SK-N-SH treated with all-trans-retinoic acid at 6 μM for 48 hours (cell line): ENCODE data around the gene MACC1.

Experiments used
- ATAC-seq: fragments of 200-7000 bp; cut with Tn5 transposase; 3 replicates; pipeline ENCODE4 v1.9.1; 2020; ENCODE audit warnings: mild to moderate bottlenecking, moderate library complexity
- ARNTL ChIP-seq: fragments of 450-650 bp; formaldehyde crosslinking; IDR thresholded peaks from 2 replicates; pipeline ENCODE4 v1.5.0; 2020; ENCODE audit warnings: low read depth, mild to moderate bottlenecking, moderate library complexity, borderline replicate concordance
- BACH2 ChIP-seq: fragments of 250-450 bp; sonication (Bioruptor Pico); IDR thresholded peaks from 2 replicates; pipeline ENCODE4 v1.9.0; 2021; ENCODE audit warnings: mild to moderate bottlenecking, borderline replicate concordance
- CSDC2 ChIP-seq: fragments of 250-450 bp; sonication (Bioruptor Pico); IDR thresholded peaks from 2 replicates; pipeline ENCODE4 v1.5.0; 2020; ENCODE audit warnings: mild to moderate bottlenecking, moderate library complexity
- ESRRG ChIP-seq: fragments of 250-450 bp; sonication (Bioruptor Pico); IDR thresholded peaks from 2 replicates; pipeline ENCODE4 v1.6.1; 2021; ENCODE audit warnings: mild to moderate bottlenecking
- ISL1 ChIP-seq: fragments of 250-450 bp; sonication (Bioruptor Pico); IDR thresholded peaks from 2 replicates; pipeline ENCODE4 v2.1.2; 2022; ENCODE audit warnings: mild to moderate bottlenecking, moderate library complexity
- OSR1 ChIP-seq: fragments of 250-450 bp; sonication (Bioruptor Pico); IDR thresholded peaks from 2 replicates; pipeline ENCODE4 v1.8.0; 2022; ENCODE audit warnings: moderate library complexity, mild to moderate bottlenecking, inconsistent platforms
- PPARA ChIP-seq: fragments of 250-450 bp; sonication (Bioruptor Pico); IDR thresholded peaks from 2 replicates; pipeline ENCODE4 v1.5.0; 2020; ENCODE audit warnings: mild to moderate bottlenecking, borderline replicate concordance
- RARB ChIP-seq: fragments of 250-450 bp; sonication (Bioruptor Pico); IDR thresholded peaks from 2 replicates; pipeline ENCODE4 v1.8.0; 2021; ENCODE audit warnings: mild to moderate bottlenecking, moderate library complexity
- SNAI2 ChIP-seq: fragments of 250-450 bp; sonication (Bioruptor Pico); IDR thresholded peaks from 2 replicates; pipeline ENCODE4 v1.5.0; 2020; ENCODE audit warnings: mild to moderate bottlenecking, moderate library complexity
- TCF4 ChIP-seq: fragments of 250-450 bp; sonication (Bioruptor Pico); IDR thresholded peaks from 2 replicates; pipeline ENCODE4 v1.8.0; 2021; ENCODE audit warnings: mild to moderate bottlenecking, moderate library complexity, borderline replicate concordance
- TOX ChIP-seq: fragments of 250-450 bp; sonication (Bioruptor Pico); IDR thresholded peaks from 2 replicates; pipeline ENCODE4 v1.8.0; 2021; ENCODE audit warnings: mild to moderate bottlenecking, moderate library complexity, borderline replicate concordance
- ZC3H10 ChIP-seq: fragments of 250-450 bp; sonication (Bioruptor Pico); IDR thresholded peaks from 2 replicates; pipeline ENCODE4 v1.5.1; 2021; ENCODE audit warnings: mild to moderate bottlenecking, moderate library complexity
- ZFP30 ChIP-seq: fragments of 450-650 bp; formaldehyde crosslinking; IDR thresholded peaks from 2 replicates; pipeline ENCODE4 v1.5.0; 2022; ENCODE audit warnings: mild to moderate bottlenecking, moderate library complexity
- ZNF565 ChIP-seq: fragments of 450-650 bp; formaldehyde crosslinking; conservative IDR thresholded peaks from 2 replicates; pipeline ENCODE4 v1.5.0; 2020; ENCODE audit warnings: low read depth, mild to moderate bottlenecking, moderate library complexity
- ZNF70 ChIP-seq: fragments of 450-650 bp; formaldehyde crosslinking; IDR thresholded peaks from 2 replicates; pipeline ENCODE4 v1.5.0; 2020; ENCODE audit warnings: mild to moderate bottlenecking, moderate library complexity
- ZNF8 ChIP-seq: fragments of 450-650 bp; formaldehyde crosslinking; IDR thresholded peaks from 2 replicates; pipeline ENCODE4 v1.5.0; 2020; ENCODE audit warnings: mild to moderate bottlenecking, moderate library complexity
- TF ChIP-seq, protein P1 (sequence below): fragments of 250-450 bp; sonication (Bioruptor Pico); IDR thresholded peaks from 2 replicates; pipeline ENCODE4 v1.8.0; 2021; ENCODE audit warnings: low read depth, mild to moderate bottlenecking, moderate library complexity, borderline replicate concordance
- TF ChIP-seq, protein P2 (sequence below): fragments of 250-450 bp; sonication (Bioruptor Pico); IDR thresholded peaks from 2 replicates; pipeline ENCODE4 v1.5.1; 2020; ENCODE audit warnings: low read depth, mild to moderate bottlenecking, moderate library complexity
- TF ChIP-seq, protein P3 (sequence below): fragments of 250-450 bp; sonication (Bioruptor Pico); IDR thresholded peaks from 2 replicates; pipeline ENCODE4 v1.5.0; 2020; ENCODE audit warnings: mild to moderate bottlenecking, moderate library complexity
- TF ChIP-seq, protein P4 (sequence below): fragments of 250-450 bp; sonication (Bioruptor Pico); IDR thresholded peaks from 2 replicates; pipeline ENCODE4 v1.8.0; 2020; ENCODE audit warnings: mild to moderate bottlenecking, moderate library complexity, borderline replicate concordance

MACC1 gene

DNA sequence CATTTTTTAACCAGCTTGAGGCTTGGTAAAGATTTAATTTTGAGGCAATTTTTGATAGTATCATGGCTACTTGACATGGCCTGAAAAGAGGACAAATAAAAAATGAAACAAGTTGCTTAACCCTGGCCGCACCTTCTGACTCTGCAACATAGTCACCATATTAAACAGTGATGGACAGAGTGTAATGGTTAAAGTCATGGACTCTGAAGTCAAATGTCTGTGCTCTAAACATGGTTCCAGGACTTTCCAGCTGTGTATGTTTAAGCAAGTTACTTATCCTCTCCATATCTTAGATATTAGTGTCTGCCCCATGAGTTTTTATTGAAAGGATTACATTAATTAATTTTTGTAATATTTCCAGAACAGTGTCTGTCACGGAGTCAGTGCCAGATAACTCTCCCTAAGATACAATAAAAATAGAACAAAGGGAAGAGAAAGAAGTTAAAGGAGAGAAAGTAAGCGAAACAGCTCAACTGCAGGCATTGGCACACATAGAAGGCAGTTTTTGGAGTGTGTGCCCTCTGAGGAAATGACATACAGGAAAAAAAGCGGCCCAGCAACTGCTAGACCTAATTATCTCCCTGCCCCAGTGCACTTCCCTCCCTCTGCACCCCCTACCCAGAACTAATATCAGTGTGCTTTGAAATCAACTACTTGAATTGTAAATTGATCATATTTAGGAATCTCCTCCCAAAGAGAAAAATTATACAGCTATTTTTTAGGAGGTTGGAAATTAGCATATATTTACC lies 65.3 kb downstream of the MACC1 start:
- TF ChIP-seq ARNTL (CRISPR knock-in tag) (no peak), TCF4 (no peak), CSDC2 (CRISPR knock-in tag) (no peak), ZNF70 (CRISPR knock-in tag) (no peak), RARB (CRISPR knock-in tag) (no peak), ZNF565 (CRISPR knock-in tag) (no peak), OSR1 (CRISPR knock-in tag) (no peak), SNAI2 (CRISPR knock-in tag) (no peak), TOX (CRISPR knock-in tag) (no peak), PPARA (CRISPR knock-in tag) (no peak), BACH2 (CRISPR knock-in tag) (no peak), ISL1 (CRISPR knock-in tag) (no peak), ESRRG (CRISPR knock-in tag) (no peak), ZFP30 (CRISPR knock-in tag) (no peak), ZC3H10 (CRISPR knock-in tag) (no peak), ZNF8 (no peak)
- TF ChIP-seq, protein P1, sequence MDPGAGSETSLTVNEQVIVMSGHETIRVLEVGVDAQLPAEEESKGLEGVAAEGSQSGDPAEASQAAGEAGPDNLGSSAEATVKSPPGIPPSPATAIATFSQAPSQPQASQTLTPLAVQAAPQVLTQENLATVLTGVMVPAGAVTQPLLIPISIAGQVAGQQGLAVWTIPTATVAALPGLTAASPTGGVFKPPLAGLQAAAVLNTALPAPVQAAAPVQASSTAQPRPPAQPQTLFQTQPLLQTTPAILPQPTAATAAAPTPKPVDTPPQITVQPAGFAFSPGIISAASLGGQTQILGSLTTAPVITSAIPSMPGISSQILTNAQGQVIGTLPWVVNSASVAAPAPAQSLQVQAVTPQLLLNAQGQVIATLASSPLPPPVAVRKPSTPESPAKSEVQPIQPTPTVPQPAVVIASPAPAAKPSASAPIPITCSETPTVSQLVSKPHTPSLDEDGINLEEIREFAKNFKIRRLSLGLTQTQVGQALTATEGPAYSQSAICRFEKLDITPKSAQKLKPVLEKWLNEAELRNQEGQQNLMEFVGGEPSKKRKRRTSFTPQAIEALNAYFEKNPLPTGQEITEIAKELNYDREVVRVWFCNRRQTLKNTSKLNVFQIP (CRISPR knock-in tag): no peak
- TF ChIP-seq, protein P2, sequence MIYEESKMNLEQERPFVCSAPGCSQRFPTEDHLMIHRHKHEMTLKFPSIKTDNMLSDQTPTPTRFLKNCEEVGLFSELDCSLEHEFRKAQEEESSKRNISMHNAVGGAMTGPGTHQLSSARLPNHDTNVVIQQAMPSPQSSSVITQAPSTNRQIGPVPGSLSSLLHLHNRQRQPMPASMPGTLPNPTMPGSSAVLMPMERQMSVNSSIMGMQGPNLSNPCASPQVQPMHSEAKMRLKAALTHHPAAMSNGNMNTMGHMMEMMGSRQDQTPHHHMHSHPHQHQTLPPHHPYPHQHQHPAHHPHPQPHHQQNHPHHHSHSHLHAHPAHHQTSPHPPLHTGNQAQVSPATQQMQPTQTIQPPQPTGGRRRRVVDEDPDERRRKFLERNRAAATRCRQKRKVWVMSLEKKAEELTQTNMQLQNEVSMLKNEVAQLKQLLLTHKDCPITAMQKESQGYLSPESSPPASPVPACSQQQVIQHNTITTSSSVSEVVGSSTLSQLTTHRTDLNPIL (CRISPR knock-in tag): no peak
- TF ChIP-seq, protein P3, sequence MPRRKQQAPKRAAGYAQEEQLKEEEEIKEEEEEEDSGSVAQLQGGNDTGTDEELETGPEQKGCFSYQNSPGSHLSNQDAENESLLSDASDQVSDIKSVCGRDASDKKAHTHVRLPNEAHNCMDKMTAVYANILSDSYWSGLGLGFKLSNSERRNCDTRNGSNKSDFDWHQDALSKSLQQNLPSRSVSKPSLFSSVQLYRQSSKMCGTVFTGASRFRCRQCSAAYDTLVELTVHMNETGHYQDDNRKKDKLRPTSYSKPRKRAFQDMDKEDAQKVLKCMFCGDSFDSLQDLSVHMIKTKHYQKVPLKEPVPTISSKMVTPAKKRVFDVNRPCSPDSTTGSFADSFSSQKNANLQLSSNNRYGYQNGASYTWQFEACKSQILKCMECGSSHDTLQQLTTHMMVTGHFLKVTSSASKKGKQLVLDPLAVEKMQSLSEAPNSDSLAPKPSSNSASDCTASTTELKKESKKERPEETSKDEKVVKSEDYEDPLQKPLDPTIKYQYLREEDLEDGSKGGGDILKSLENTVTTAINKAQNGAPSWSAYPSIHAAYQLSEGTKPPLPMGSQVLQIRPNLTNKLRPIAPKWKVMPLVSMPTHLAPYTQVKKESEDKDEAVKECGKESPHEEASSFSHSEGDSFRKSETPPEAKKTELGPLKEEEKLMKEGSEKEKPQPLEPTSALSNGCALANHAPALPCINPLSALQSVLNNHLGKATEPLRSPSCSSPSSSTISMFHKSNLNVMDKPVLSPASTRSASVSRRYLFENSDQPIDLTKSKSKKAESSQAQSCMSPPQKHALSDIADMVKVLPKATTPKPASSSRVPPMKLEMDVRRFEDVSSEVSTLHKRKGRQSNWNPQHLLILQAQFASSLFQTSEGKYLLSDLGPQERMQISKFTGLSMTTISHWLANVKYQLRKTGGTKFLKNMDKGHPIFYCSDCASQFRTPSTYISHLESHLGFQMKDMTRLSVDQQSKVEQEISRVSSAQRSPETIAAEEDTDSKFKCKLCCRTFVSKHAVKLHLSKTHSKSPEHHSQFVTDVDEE: no peak
- TF ChIP-seq, protein P4, sequence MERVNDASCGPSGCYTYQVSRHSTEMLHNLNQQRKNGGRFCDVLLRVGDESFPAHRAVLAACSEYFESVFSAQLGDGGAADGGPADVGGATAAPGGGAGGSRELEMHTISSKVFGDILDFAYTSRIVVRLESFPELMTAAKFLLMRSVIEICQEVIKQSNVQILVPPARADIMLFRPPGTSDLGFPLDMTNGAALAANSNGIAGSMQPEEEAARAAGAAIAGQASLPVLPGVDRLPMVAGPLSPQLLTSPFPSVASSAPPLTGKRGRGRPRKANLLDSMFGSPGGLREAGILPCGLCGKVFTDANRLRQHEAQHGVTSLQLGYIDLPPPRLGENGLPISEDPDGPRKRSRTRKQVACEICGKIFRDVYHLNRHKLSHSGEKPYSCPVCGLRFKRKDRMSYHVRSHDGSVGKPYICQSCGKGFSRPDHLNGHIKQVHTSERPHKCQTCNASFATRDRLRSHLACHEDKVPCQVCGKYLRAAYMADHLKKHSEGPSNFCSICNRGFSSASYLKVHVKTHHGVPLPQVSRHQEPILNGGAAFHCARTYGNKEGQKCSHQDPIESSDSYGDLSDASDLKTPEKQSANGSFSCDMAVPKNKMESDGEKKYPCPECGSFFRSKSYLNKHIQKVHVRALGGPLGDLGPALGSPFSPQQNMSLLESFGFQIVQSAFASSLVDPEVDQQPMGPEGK (CRISPR knock-in tag): no peak
- TF ChIP-seq, all 23 proteins: peak for 0
- no peak for ATAC-seq

DNA sequence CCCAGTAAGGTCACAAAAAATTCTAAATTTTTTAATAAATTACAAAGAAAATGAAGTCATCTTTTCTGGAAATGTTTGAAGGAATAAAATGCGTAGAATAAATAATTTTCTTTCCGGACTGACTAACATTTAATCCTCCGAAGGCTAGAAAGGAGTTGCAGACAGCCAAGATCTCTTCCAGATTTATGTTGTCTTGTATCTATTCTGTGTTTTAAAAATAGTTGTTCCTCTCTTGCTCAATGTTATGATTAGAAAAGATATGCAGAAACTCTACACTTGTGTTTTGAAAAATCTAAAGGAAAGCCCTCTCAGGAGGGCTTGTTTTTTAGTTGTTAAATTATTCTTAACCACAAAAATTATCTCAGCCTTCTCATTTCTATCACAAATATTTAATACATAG lies 70.7 kb downstream of the MACC1 start:
- no peak for ATAC-seq

More for the DNA sequence above, 70.7 kb downstream of the MACC1 start:
- TF ChIP-seq, protein P2 (CRISPR knock-in tag): no peak
- TF ChIP-seq, protein P1 (CRISPR knock-in tag): no peak
- TF ChIP-seq ZFP30 (CRISPR knock-in tag) (no peak), TOX (CRISPR knock-in tag) (no peak), ZNF70 (CRISPR knock-in tag) (no peak), ESRRG (CRISPR knock-in tag) (no peak), CSDC2 (CRISPR knock-in tag) (no peak), ISL1 (CRISPR knock-in tag) (no peak), ZNF565 (CRISPR knock-in tag) (no peak)
